Activated T-helper 1 cell treated with anti-CD3 and anti-CD28 coated beads, Interleukin-12 subunit alpha, Interleukin-12 subunit beta, Interleukin-2, Interleukin-4 antibody, amounts not matched to agents 30 ng/mL and 10 ng/mL and 1 ng/mL, durations not matched to agents 14 hours and 24 hours and 36 hours (primary cell): Measurements from ENCODE around the gene ST6GALNAC3. TPM values are rescaled to one million over a fixed set of nuclear protein-coding genes. Genes with fewer than 3 reads are reported as not detected.

Experiments
- DNase-seq: peaks from one replicate; pipeline ENCODE4 v3.0.0; 2021; ENCODE audit warnings: low spot score
- H3K27ac Mint-ChIP-seq: one replicate; pipeline ENCODE4 v1.8.0; 2021; ENCODE audit warnings: mild to moderate bottlenecking, mixed read lengths
- H3K27me3 Mint-ChIP-seq: one replicate; pipeline ENCODE4 v1.8.0; 2022; ENCODE audit warnings: mild to moderate bottlenecking, moderate library complexity, mixed read lengths; ENCODE audit not compliant: insufficient read depth
- H3K36me3 Mint-ChIP-seq: one replicate; pipeline ENCODE4 v1.8.0; 2021; ENCODE audit warnings: low read depth, mixed read lengths
- H3K4me1 Mint-ChIP-seq: one replicate; pipeline ENCODE4 v1.8.0; 2021; ENCODE audit warnings: low read depth, mixed read lengths
- H3K4me3 Mint-ChIP-seq: one replicate; pipeline ENCODE4 v1.8.0; 2021; ENCODE audit warnings: mild to moderate bottlenecking, moderate library complexity, mixed read lengths
- H3K9me3 Mint-ChIP-seq: one replicate; pipeline ENCODE4 v1.8.0; 2021; ENCODE audit warnings: mixed read lengths
- intact Hi-C: fragments of 100-400 bp; cut with micrococcal nuclease; formaldehyde crosslinking; loops from one replicate; pipeline ENCODE4 v1.15.1; 2024
- total RNA-seq: library from RNA; stranded (reverse); gene quantifications from 2 replicates; pipeline ENCODE4 v1.2.3, GENCODE V29; 2022

ST6GALNAC3 gene
- total RNA-seq, 1 donor from 2014 or later, result not detected

- H3K36me3 Mint-ChIP-seq, result no peaks in the 10 kb centered on the region
- intact Hi-C loops, result loop anchor here (10.0 kb wide), 3 partner anchors 202 to 342 kb away; no protein-coding TSS in a partner anchor
- H3K27me3 Mint-ChIP-seq, result peaks cover 1% of the 10 kb centered on the region
- no peak for DNase-seq
- H3K4me1 Mint-ChIP-seq, result peaks cover 45% of the 10 kb centered on the region
- H3K27ac Mint-ChIP-seq, result no peak overlapping the region
- H3K4me3 Mint-ChIP-seq, result no peak overlapping the region
- H3K9me3 Mint-ChIP-seq, result no peaks in the 10 kb centered on the region
Observed at GRCh38 chr1:76496871-76497270, 422.3 kb downstream of the ST6GALNAC3 start.

- intact Hi-C loops, result no loop called here
- peaks cover 19% of the 10 kb centered on the region for H3K4me1 Mint-ChIP-seq
Observed at GRCh38 chr1:76500116-76500515, 425.6 kb downstream of the ST6GALNAC3 start.

GRCh38 chr1:76501136-76501535 is 426.6 kb downstream of the ST6GALNAC3 start:
- no peak overlapping the region for H3K4me3 Mint-ChIP-seq
- no peak for DNase-seq
- H3K27ac Mint-ChIP-seq, result no peak overlapping the region
- no peaks in the 10 kb centered on the region for H3K9me3 Mint-ChIP-seq
- intact Hi-C loops, result no loop called here
- H3K27me3 Mint-ChIP-seq, result peaks cover 1% of the 10 kb centered on the region
- H3K36me3 Mint-ChIP-seq, result no peaks in the 10 kb centered on the region
- H3K4me1 Mint-ChIP-seq, result peaks cover 18% of the 10 kb centered on the region

More at GRCh38 chr1:76500116-76500515, 425.6 kb downstream of the ST6GALNAC3 start:
- no peak overlapping the region for H3K4me3 Mint-ChIP-seq
- DNase-seq, result no peak
- H3K27me3 Mint-ChIP-seq, result peaks cover 1% of the 10 kb centered on the region
- H3K9me3 Mint-ChIP-seq, result no peaks in the 10 kb centered on the region
- no peak overlapping the region for H3K27ac Mint-ChIP-seq
- H3K36me3 Mint-ChIP-seq, result no peaks in the 10 kb centered on the region

GRCh38 chr1:76501586-76502219 is 427.2 kb downstream of the ST6GALNAC3 start:
- intact Hi-C loops, result no loop called here
- H3K4me1 Mint-ChIP-seq, result peaks cover 18% of the 10 kb centered on the region
- H3K36me3 Mint-ChIP-seq, result no peaks in the 10 kb centered on the region
- no peaks in the 10 kb centered on the region for H3K9me3 Mint-ChIP-seq
- no peak overlapping the region for H3K4me3 Mint-ChIP-seq
- H3K27me3 Mint-ChIP-seq, result peaks cover 3% of the 10 kb centered on the region
- DNase-seq, result no peak
- no peak overlapping the region for H3K27ac Mint-ChIP-seq

- no peak overlapping the region for H3K4me3 Mint-ChIP-seq
- intact Hi-C loops, result no loop called here
- no peak for DNase-seq
- no peaks in the 10 kb centered on the region for H3K36me3 Mint-ChIP-seq
- peaks cover 12% of the 10 kb centered on the region for H3K4me1 Mint-ChIP-seq
- H3K27me3 Mint-ChIP-seq, result peaks cover 3% of the 10 kb centered on the region
- H3K9me3 Mint-ChIP-seq, result no peaks in the 10 kb centered on the region
- H3K27ac Mint-ChIP-seq, result no peak overlapping the region
Observed at GRCh38 chr1:76503100-76503499, 428.6 kb downstream of the ST6GALNAC3 start.

- DNase-seq, result no peak
- H3K27me3 Mint-ChIP-seq, result peaks cover 3% of the 10 kb centered on the region
- intact Hi-C loops, result no loop called here
Observed at GRCh38 chr1:76503736-76504135, 429.2 kb downstream of the ST6GALNAC3 start.

GRCh38 chr1:76507376-76507775 is 432.8 kb downstream of the ST6GALNAC3 start:
- no peaks in the 10 kb centered on the region for H3K36me3 Mint-ChIP-seq
- H3K27ac Mint-ChIP-seq, result no peak overlapping the region
- H3K4me3 Mint-ChIP-seq, result no peak overlapping the region
- H3K27me3 Mint-ChIP-seq, result peaks cover 2% of the 10 kb centered on the region
- H3K4me1 Mint-ChIP-seq, result peaks cover 8% of the 10 kb centered on the region
- intact Hi-C loops, result no loop called here
- no peaks in the 10 kb centered on the region for H3K9me3 Mint-ChIP-seq
- no peak for DNase-seq

More at GRCh38 chr1:76503736-76504135, 429.2 kb downstream of the ST6GALNAC3 start:
- Mint-ChIP-seq H3K36me3 (no peaks in the 10 kb centered on the region), H3K9me3 (no peaks in the 10 kb centered on the region), H3K27ac (no peak overlapping the region), H3K4me3 (no peak overlapping the region), H3K4me1 (peaks cover 12% of the 10 kb centered on the region)

GRCh38 chr1:76508871-76509270 is 434.3 kb downstream of the ST6GALNAC3 start:
- intact Hi-C loops, result no loop called here
- DNase-seq, result no peak
- H3K4me3 Mint-ChIP-seq, result no peak overlapping the region
- peaks cover 8% of the 10 kb centered on the region for H3K4me1 Mint-ChIP-seq
- H3K9me3 Mint-ChIP-seq, result no peaks in the 10 kb centered on the region
- no peak overlapping the region for H3K27ac Mint-ChIP-seq
- H3K36me3 Mint-ChIP-seq, result no peaks in the 10 kb centered on the region
- peaks cover 2% of the 10 kb centered on the region for H3K27me3 Mint-ChIP-seq

GRCh38 chr1:76510672-76511557 is 436.4 kb downstream of the ST6GALNAC3 start:
- no peak overlapping the region for H3K27ac Mint-ChIP-seq
- DNase-seq, result no peak
- H3K9me3 Mint-ChIP-seq, result no peaks in the 10 kb centered on the region
- H3K36me3 Mint-ChIP-seq, result no peaks in the 10 kb centered on the region
- no peak overlapping the region for H3K4me3 Mint-ChIP-seq
- intact Hi-C loops, result no loop called here
- peaks cover 2% of the 10 kb centered on the region for H3K27me3 Mint-ChIP-seq
- peaks cover 8% of the 10 kb centered on the region for H3K4me1 Mint-ChIP-seq

GRCh38 chr1:76511558-76512179 is 437.1 kb downstream of the ST6GALNAC3 start:
- H3K9me3 Mint-ChIP-seq, result no peaks in the 10 kb centered on the region
- no peak overlapping the region for H3K4me3 Mint-ChIP-seq
- H3K4me1 Mint-ChIP-seq, result peaks cover 8% of the 10 kb centered on the region
- intact Hi-C loops, result no loop called here
- no peaks in the 10 kb centered on the region for H3K36me3 Mint-ChIP-seq
- no peak overlapping the region for H3K27ac Mint-ChIP-seq
- H3K27me3 Mint-ChIP-seq, result no peaks in the 10 kb centered on the region
- DNase-seq, result no peak

- no peaks in the 10 kb centered on the region for H3K9me3 Mint-ChIP-seq
- intact Hi-C loops, result no loop called here
- H3K27ac Mint-ChIP-seq, result no peak overlapping the region
- no peaks in the 10 kb centered on the region for H3K36me3 Mint-ChIP-seq
- H3K4me1 Mint-ChIP-seq, result no peaks in the 10 kb centered on the region
- peaks cover 6% of the 10 kb centered on the region for H3K27me3 Mint-ChIP-seq
- DNase-seq, result no peak
- H3K4me3 Mint-ChIP-seq, result no peak overlapping the region
Observed at GRCh38 chr1:76530953-76531352, 456.4 kb downstream of the ST6GALNAC3 start.

- intact Hi-C loops, result loop anchor here (10.0 kb wide), 1 partner anchor 387 kb away; no protein-coding TSS in a partner anchor
- no peak for DNase-seq
- no peak overlapping the region for H3K27ac Mint-ChIP-seq
- H3K9me3 Mint-ChIP-seq, result peaks cover 16% of the 10 kb centered on the region
- no peaks in the 10 kb centered on the region for H3K4me1 Mint-ChIP-seq
- H3K27me3 Mint-ChIP-seq, result no peaks in the 10 kb centered on the region
- no peaks in the 10 kb centered on the region for H3K36me3 Mint-ChIP-seq
- H3K4me3 Mint-ChIP-seq, result no peak overlapping the region
Observed at GRCh38 chr1:76541618-76542017, 467.1 kb downstream of the ST6GALNAC3 start.

- intact Hi-C loops, result loop anchor here (10.0 kb wide), 1 partner anchor 388 kb away; no protein-coding TSS in a partner anchor
- no peak overlapping the region for H3K4me3 Mint-ChIP-seq
- H3K9me3 Mint-ChIP-seq, result peaks cover 10% of the 10 kb centered on the region
- no peak for DNase-seq
- H3K36me3 Mint-ChIP-seq, result no peaks in the 10 kb centered on the region
- H3K27ac Mint-ChIP-seq, result no peak overlapping the region
- H3K4me1 Mint-ChIP-seq, result no peaks in the 10 kb centered on the region
- no peaks in the 10 kb centered on the region for H3K27me3 Mint-ChIP-seq
Observed at GRCh38 chr1:76542359-76542758, 467.8 kb downstream of the ST6GALNAC3 start.
